Measurements from ENCODE around the gene PFDN5.
A peak's percentile ranks its signal among the peaks of the same experiment; 100 is the strongest.

The PFDN5 gene

GRCh38 chr12:53279283-53279869 lies 16.0 kb upstream of the PFDN5 start:
- ChIA-PET POLR2A (interaction anchor here (0.5 kb wide), 1 partner anchor 34 kb away, joined by 3 read pairs; no protein-coding TSS in a partner anchor), CTCF (interaction anchor here (0.6 to 5.0 kb wide), 5 partner anchors 10 to 66 kb away, joined by 3 to 46 read pairs (median 3); partner anchors contain the start of gene PFDN5)
- DNase-seq (ENCODE audit: low read depth, low spot score) = no peak
- H3K4me3 ChIP-seq (ENCODE audit: low read depth, low read length) = no peak overlapping the region
- TF ChIP-seq, protein P1, sequence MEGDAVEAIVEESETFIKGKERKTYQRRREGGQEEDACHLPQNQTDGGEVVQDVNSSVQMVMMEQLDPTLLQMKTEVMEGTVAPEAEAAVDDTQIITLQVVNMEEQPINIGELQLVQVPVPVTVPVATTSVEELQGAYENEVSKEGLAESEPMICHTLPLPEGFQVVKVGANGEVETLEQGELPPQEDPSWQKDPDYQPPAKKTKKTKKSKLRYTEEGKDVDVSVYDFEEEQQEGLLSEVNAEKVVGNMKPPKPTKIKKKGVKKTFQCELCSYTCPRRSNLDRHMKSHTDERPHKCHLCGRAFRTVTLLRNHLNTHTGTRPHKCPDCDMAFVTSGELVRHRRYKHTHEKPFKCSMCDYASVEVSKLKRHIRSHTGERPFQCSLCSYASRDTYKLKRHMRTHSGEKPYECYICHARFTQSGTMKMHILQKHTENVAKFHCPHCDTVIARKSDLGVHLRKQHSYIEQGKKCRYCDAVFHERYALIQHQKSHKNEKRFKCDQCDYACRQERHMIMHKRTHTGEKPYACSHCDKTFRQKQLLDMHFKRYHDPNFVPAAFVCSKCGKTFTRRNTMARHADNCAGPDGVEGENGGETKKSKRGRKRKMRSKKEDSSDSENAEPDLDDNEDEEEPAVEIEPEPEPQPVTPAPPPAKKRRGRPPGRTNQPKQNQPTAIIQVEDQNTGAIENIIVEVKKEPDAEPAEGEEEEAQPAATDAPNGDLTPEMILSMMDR (IDR thresholded peaks at IDR 0.05; ENCODE audit: insufficient read depth, low read length, missing control alignments) = no peak

- ChIA-PET POLR2A (interaction anchor here (0.5 to 0.6 kb wide), 2 partner anchors 35 to 744 kb away, joined by 3 read pairs; no protein-coding TSS in a partner anchor), CTCF (interaction anchor here (1.4 to 5.0 kb wide), 3 partner anchors 9 to 66 kb away, joined by 3 to 46 read pairs (median 6); partner anchors contain the start of gene PFDN5)
- TF ChIP-seq, protein P1 (IDR thresholded peaks at IDR 0.05; ENCODE audit: insufficient read depth, low read length, missing control alignments) = no peak
- no peak for DNase-seq (ENCODE audit: low read depth, low spot score)
- H3K4me3 ChIP-seq (ENCODE audit: low read depth, low read length) = no peak overlapping the region
Observed at GRCh38 chr12:53279888-53280498, 15.3 kb upstream of the PFDN5 start.

DNA sequence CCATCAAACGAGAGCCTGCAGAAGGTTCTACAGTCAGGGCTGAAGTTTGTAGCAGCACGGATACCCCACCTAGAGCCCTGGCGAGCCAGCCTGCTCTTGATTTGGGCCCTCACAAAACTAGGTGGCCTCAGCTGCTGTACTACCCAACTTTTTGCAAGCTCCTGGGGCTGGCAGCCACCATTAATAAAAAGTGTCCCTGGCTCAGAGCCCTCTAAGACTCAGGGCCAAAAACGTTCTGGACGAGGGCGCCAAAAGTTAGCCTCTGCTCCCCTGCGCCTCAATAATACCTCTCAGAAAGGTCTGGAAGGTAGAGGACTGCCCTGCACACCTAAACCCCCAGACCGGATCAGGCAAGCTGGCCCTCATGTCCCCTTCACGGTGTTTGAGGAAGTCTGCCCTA lies 8.9 kb upstream of the PFDN5 start:
- POLR2A ChIA-PET = interaction anchor here (0.6 to 0.7 kb wide), 2 partner anchors 10 to 33 kb away, joined by 3 to 6 read pairs; no protein-coding TSS in a partner anchor
- CTCF ChIA-PET = interaction anchor here (1.6 to 22.9 kb wide), 8 partner anchors 9 to 127 kb away, joined by 5 to 659 read pairs (median 38); partner anchors contain the start of genes AAAS, ESPL1 and ITGB7

DNA sequence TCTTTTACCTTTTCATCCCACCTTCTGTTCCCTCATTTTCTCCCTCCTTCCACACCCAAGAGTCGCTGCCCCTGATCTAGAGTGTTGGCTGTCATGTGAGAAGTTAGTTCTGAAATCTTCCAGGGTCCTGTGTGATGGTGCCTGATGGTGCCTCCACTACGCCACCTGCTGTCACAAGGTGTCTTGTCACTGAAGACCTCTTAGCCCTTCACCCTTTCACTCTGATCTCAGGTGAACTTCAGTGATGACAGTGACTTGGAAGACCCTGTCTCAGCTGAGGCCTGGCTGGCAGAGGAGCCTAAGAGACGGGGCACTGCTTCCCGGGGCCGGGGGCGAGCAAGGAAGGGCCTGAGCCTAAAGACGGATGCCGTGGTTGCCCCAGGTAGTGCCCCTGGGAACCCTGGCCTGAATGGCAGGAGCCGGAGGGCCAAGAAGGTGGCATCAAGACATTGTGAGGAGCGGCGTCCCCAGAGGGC lies 7.6 kb upstream of the PFDN5 start:
- ChIA-PET POLR2A (no interaction called here), CTCF (interaction anchor here (0.8 to 22.9 kb wide), 17 partner anchors 9 to 217 kb away, joined by 3 to 659 read pairs (median 5); partner anchors contain the start of genes AAAS, ESPL1, ITGB7 and MYG1)
- TF ChIP-seq, protein P1 (IDR thresholded peaks at IDR 0.05; ENCODE audit: insufficient read depth, low read length, missing control alignments) = peak; percentile 71
- DNase-seq (ENCODE audit: low read depth, low spot score) = no peak
- H3K4me3 ChIP-seq (ENCODE audit: low read depth, low read length) = no peak overlapping the region

More for the DNA sequence above, 8.9 kb upstream of the PFDN5 start:
- no peak overlapping the region for H3K4me3 ChIP-seq (ENCODE audit: low read depth, low read length)
- DNase-seq (ENCODE audit: low read depth, low spot score) = no peak
- TF ChIP-seq, protein P1 (IDR thresholded peaks at IDR 0.05; ENCODE audit: insufficient read depth, low read length, missing control alignments) = no peak

GRCh38 chr12:53288322-53288721 lies 7.0 kb upstream of the PFDN5 start:
- ChIA-PET CTCF (interaction anchor here (0.8 to 22.9 kb wide), 16 partner anchors 9 to 217 kb away, joined by 3 to 659 read pairs (median 5); partner anchors contain the start of genes AAAS, ESPL1, ITGB7 and MYG1), POLR2A (interaction anchor here (1.7 kb wide), 1 partner anchor 69 kb away, joined by 4 read pairs; no protein-coding TSS in a partner anchor)
- H3K4me3 ChIP-seq (ENCODE audit: low read depth, low read length) = no peak overlapping the region
- TF ChIP-seq, protein P1 (IDR thresholded peaks at IDR 0.05; ENCODE audit: insufficient read depth, low read length, missing control alignments) = no peak
- no peak for DNase-seq (ENCODE audit: low read depth, low spot score)

Measured in AG04449 (cell line).